NCI-H82 treated with DMSO at 0.1 percent for 48 hours (cell line): Measurements from ENCODE around the gene RHBDL1.

Source experiments
- DNase-seq: peaks from one replicate; lab custom pipeline; 2025; ENCODE audit not compliant: unreplicated experiment; lab: John Stamatoyannopoulos, UW

RHBDL1 gene

DNA sequence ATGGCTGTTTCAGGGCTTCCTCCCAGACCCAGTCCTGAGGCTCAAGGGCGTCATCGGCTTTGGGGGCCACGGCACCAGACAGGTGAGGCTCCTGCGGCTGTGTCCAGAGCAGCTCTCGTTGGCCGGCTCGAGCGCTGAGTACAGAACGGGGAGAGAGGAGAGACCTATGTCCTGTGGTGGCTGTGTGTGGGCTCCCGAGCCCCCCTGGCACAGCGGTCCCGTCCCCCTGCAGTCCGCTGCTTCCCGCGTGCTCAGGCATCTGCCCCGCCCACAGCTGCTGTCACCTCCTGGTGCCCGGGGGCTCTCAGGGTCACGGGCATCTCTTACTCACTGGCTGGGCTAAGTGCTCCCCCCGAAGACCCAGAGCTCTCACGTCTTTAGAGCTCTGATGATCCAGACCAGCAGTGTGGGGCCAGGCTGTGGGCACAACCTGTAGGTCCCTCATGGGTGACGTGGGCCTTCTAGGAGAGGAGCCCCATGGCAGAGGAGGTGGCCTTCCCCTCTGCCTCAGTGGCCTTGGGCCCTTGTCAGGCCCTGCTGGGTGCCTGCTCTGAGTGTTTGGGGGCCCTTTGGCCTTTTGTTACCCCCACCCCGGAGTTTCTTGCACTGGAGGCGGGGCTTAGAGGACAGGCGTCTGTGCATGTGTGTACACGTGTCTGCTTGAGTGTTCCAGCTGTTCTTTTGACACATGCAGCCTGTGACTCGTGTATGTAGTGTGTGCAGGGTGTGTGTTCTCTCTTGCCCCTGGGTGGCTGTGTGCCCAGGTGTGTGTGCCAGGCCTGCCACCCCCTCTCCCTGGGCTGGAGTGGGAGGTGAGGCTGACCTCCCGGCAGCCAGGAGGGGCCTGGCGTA, 22.8 kb upstream of the RHBDL1 start:
- DNase-seq: no peak

- DNase-seq: no peak
Measured at GRCh38 chr16:654034-654433, 21.4 kb upstream of the RHBDL1 start.

GRCh38 chr16:657487-657886, 18.0 kb upstream of the RHBDL1 start:
- DNase-seq: no peak

DNA sequence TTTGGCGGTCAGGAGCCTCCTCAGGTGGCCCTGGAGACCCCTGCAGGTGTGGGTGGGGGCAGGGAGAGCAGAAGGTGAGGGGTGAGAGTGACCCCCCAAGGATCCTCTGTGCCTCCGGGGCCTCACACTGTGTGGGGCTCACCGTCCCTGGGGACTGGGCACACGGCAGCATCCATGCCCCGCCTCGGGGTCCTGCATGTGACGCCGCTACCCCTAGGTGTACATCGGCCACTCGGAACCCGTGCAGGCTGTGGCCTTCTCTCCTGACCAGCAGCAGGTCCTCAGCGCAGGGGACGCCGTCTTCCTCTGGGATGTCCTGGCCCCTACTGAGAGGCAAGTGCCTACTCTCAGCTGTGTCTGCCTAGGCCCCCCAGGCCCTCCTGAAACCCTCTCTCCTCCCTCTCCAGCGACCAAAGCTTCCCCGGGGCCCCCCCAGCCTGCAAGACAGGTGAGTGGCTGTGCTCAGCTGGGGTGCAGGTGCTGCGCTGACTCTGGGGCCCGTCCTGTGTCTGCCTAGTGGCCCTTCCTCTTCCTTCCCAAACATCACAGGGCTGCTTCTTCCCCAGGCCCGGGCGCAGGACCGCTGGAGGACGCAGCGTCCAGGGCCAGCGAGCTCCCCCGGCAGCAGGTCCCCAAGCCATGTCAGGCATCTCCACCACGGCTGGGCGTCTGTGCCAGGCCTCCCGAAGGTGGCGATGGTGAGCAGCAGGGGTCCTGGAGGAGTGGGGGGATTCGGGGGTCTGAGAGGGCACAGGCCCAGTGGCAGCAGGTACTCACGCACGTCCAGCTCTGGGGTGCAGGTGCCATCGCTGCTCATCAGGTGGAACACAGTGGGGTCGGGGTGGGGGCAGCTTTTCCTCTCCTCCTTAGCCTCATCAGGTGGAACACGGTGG, 16.5 kb upstream of the RHBDL1 start:
- no peak for DNase-seq

- no peak for DNase-seq
Measured at GRCh38 chr16:659618-660017, 15.9 kb upstream of the RHBDL1 start.

GRCh38 chr16:660132-660458, 15.4 kb upstream of the RHBDL1 start:
- DNase-seq: no peak

DNA sequence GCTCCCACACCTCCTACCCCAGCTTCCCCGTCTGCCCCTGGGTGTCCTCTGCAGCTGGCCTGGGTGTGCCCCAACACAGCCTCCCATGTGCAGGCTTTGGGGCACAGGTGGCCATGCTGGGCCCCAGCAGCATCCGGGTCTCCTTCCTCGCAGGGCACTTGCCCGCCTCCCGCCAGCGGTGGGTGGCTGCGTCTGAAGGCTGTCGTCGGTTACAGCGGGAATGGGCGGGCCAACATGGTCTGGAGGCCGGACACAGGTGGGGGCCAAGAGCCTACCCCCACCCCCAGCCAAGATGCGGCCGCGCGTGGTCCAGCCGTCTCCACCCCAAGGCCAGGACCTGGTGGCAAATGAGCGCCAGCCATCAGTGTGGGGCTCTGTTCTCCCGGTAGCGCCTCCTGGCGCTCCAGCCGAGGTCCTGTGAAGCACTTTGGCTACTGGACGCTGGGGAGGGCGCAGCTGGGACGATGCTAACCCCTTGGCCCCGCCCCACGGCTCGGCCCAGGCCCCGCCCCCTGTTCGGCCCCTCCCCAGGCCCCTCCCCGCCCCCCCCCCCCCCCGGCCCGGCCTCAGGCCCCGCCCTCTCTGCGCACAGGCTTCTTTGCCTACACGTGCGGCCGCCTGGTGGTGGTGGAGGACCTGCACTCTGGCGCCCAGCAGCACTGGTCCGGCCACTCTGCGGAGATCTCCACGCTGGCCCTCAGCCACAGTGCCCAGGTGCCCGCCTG, 14.8 kb upstream of the RHBDL1 start:
- DNase-seq: peak; percentile 86

DNA sequence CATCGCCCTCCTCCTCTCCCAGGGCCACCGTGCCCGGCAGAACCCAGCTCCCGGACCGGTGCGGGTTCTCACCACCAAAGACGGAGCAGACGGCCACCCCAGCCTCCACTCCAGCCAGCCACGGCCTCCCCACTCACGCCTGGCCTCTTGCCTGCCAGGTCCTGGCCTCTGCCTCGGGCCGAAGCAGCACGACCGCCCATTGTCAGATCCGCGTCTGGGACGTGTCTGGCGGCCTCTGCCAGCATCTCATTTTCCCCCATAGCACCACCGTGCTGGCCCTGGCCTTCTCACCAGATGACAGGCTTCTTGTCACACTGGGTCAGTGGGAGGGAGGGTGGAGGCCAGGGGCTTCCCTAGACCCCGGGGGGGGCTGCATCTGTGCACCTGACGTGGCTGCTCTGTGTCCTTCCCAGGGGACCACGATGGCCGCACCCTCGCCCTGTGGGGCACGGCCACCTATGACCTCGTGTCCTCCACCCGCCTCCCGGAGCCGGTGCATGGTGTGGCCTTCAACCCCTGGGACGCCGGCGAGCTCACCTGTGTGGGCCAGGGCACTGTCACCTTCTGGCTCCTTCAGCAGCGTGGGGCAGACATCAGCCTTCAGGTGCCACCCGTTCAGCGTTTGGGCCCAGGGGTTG, 14.2 kb upstream of the RHBDL1 start:
- no peak for DNase-seq

GRCh38 chr16:662095-662494, 13.4 kb upstream of the RHBDL1 start:
- DNase-seq: no peak

GRCh38 chr16:662597-662996, 12.9 kb upstream of the RHBDL1 start:
- no peak for DNase-seq

DNA sequence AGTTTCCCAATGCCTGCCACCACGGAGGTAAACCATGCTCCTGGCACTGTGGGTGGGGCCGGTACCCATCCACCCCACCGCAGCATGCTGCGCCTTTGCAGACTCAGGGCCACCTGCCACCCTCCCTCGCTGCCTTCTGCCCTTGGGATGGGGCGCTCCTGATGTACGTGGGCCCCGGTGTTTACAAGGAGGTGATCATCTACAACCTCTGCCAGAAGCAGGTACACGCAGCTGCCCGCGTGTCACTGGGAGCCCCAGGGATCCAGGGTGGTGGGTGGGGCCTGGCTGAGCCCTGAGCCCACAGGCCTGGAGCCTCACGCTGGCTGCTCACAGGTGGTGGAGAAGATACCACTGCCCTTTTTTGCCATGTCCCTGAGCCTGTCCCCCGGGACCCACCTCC, 8.9 kb upstream of the RHBDL1 start:
- DNase-seq: no peak

- DNase-seq: no peak
Measured at GRCh38 chr16:667113-667779, 8.2 kb upstream of the RHBDL1 start.

GRCh38 chr16:667780-668518, 7.5 kb upstream of the RHBDL1 start, which contains the start of gene RHOT2:
Gene RHOT2, plus strand, starts transcription at chr16:668132. Its CDS starts 68 bp downstream, at chr16:668200.
- DNase-seq: peak; percentile 61

DNA sequence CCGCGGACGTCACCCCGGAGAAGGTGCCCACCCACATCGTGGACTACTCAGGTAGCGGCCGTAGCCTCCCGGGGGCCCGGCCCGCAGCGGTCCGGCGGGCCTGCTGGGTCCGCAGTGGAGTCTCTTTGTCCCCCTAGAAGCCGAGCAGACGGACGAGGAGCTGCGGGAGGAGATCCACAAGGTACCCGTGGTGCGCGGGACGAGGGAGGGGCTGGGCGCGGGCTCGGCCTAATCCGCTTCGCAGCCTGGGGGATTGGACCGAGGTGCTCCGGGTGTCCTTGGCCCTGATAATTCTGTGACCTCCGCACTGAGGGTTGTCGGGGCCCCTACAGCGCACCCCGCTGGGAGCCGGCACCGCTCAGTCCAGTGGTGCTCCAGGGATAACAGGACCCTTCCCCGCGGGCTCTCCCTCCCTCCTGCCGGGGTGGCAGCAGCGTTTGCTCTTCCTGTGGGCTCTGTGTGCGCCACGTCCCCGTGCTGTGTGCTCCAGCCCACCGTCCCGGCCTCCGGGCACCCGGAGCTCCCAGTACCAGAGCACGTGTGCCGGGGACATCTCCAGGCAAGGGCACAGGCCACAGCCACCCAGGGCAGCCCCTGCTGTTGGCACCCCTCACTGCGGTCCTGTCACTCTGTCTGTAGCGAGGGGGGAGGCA, 6.8 kb upstream of the RHBDL1 start:
- DNase-seq: no peak

GRCh38 chr16:669666-670065, 5.8 kb upstream of the RHBDL1 start:
- DNase-seq: no peak

- DNase-seq: no peak
Measured at GRCh38 chr16:670485-671352, 4.8 kb upstream of the RHBDL1 start.

DNA sequence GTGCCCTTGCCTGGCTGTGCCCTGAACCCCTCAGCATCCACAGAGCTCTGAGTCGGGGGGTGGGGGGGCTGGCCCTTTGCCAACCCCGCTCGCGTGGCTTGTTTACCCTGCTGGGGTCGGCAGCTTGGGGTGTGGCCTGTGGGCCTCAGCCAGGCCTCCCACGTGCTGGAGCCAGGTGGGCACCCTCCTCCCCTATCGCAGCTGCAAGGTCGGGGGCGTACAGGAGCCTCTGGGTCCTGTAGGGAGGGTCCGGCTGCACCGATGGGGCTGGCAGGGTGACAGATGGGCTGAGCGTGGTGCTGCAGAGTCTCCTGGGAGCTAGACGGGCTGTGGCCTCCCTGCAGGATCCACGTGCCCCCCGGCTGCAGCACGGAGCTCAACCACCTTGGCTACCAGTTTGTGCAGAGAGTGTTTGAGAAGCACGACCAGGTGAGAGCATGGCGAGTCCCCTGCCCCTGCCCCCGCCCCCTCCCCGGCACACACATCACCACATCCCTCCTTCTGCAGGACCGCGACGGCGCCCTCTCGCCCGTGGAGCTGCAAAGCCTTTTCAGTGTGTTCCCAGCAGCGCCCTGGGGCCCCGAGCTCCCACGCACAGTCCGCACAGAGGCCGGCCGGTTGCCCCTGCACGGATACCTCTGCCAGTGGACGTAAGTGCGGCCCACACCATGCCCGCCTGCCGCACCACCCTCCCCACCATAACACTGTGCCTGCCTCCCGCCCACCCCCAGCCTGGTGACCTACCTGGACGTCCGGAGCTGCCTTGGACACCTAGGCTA, 3.9 kb upstream of the RHBDL1 start:
- DNase-seq: no peak

GRCh38 chr16:672371-672770, 3.1 kb upstream of the RHBDL1 start:
- no peak for DNase-seq
